Liver (tissue), 9 donors: ENCODE data around the gene CUEDC1. TPM values are rescaled to one million over a fixed set of nuclear protein-coding genes. Genes with fewer than 3 reads are reported as not detected.

Experiments used
- DNase-seq: peaks from one replicate; pipeline ENCODE4 v3.0.0-alpha.2; 2017; ENCODE audit warnings: low spot score
- H3K27ac ChIP-seq, 2 donors: one replicate each; pipeline ENCODE4 v1.7.0; 2013; ENCODE audit warnings: inconsistent platforms in 2 of 2, low read length in 2 of 2, control low read depth in 1 of 2, low read depth in 1 of 2, mild to moderate bottlenecking in 1 of 2
- H3K27me3 ChIP-seq, 4 donors: one replicate each; pipeline versions ENCODE4 v1.6.1 to v1.7.0; 2013; ENCODE audit warnings: low read length in 3 of 4, inconsistent platforms in 1 of 4, mild to moderate bottlenecking in 1 of 4, moderate library complexity in 1 of 4; ENCODE audit not compliant: control insufficient read depth in 4 of 4, insufficient read depth in 4 of 4
- H3K36me3 ChIP-seq, 4 donors: one replicate each; pipeline versions ENCODE4 v1.6.1 to v1.7.0; 2013; ENCODE audit warnings: low read length in 3 of 4, mild to moderate bottlenecking in 3 of 4, low read depth in 1 of 4, moderate library complexity in 1 of 4; ENCODE audit not compliant: control insufficient read depth in 4 of 4, insufficient read depth in 3 of 4
- H3K4me1 ChIP-seq, 4 donors: one replicate each; pipeline versions ENCODE4 v1.6.1 to v1.7.0; 2013; ENCODE audit warnings: low read length in 3 of 4, mild to moderate bottlenecking in 3 of 4, moderate library complexity in 1 of 4; ENCODE audit not compliant: control insufficient read depth in 4 of 4, insufficient read depth in 4 of 4
- H3K4me3 ChIP-seq, 3 donors: one replicate each; pipeline versions ENCODE4 v1.6.1 to v1.7.0; 2013; ENCODE audit warnings: low read length in 3 of 3, control low read depth in 1 of 3, low read depth in 1 of 3, mild to moderate bottlenecking in 1 of 3
- H3K9ac ChIP-seq, 2 donors: one replicate each; pipeline ENCODE4 v1.7.0; 2013; ENCODE audit warnings: low read length in 2 of 2, mild to moderate bottlenecking in 2 of 2, moderate library complexity in 2 of 2, control low read depth in 1 of 2, low read depth in 1 of 2
- H3K9me3 ChIP-seq, 4 donors: one replicate each; pipeline versions ENCODE4 v1.6.1 to v1.7.0; 2013; ENCODE audit warnings: low read length in 3 of 4; ENCODE audit not compliant: control insufficient read depth in 4 of 4
- EGR1 ChIP-seq, 2 donors: IDR thresholded peaks; 2 replicates each; pipeline ENCODE4 v1.6.1; 2016 to 2018; ENCODE audit warnings: antibody characterized with exemption in 2 of 2, low read depth in 2 of 2
- FOXA1 ChIP-seq: IDR thresholded peaks from 2 replicates; pipeline ENCODE4 v1.6.1; 2016; ENCODE audit warnings: antibody characterized with exemption
- FOXA2 ChIP-seq: IDR thresholded peaks from 2 replicates; pipeline ENCODE4 v1.6.1; 2016; ENCODE audit warnings: antibody characterized with exemption
- GABPA ChIP-seq, 2 donors: IDR thresholded peaks in 1 of 2; conservative IDR thresholded peaks in 1 of 2; 2 replicates each; pipeline ENCODE4 v1.6.1; 2016; ENCODE audit warnings: antibody characterized with exemption in 2 of 2, mild to moderate bottlenecking in 1 of 2, moderate library complexity in 1 of 2
- HNF4A ChIP-seq, 2 donors: conservative IDR thresholded peaks; 2 replicates each; pipeline ENCODE4 v1.6.1; 2016; ENCODE audit warnings: antibody characterized with exemption in 2 of 2, mild to moderate bottlenecking in 2 of 2
- HNF4G ChIP-seq: IDR thresholded peaks from 2 replicates; pipeline ENCODE4 v1.6.1; 2016; ENCODE audit warnings: antibody characterized with exemption
- JUND ChIP-seq, 2 donors: IDR thresholded peaks; 2 replicates each; pipeline ENCODE4 v1.6.1; 2016; ENCODE audit warnings: antibody characterized with exemption in 2 of 2
- NR2F2 ChIP-seq: IDR thresholded peaks from 2 replicates; pipeline ENCODE4 v1.6.1; 2016; ENCODE audit warnings: antibody characterized with exemption
- RAD21 ChIP-seq, 2 donors: IDR thresholded peaks; 2 replicates each; pipeline ENCODE4 v1.6.1; 2016; ENCODE audit warnings: antibody characterized with exemption in 2 of 2, mild to moderate bottlenecking in 2 of 2
- REST ChIP-seq: IDR thresholded peaks from 2 replicates; pipeline ENCODE4 v1.6.1; 2016; ENCODE audit warnings: antibody characterized with exemption, mild to moderate bottlenecking
- RXRA ChIP-seq, 2 donors: IDR thresholded peaks; 2 replicates each; pipeline ENCODE4 v1.6.1; 2017 to 2018; ENCODE audit warnings: antibody characterized with exemption in 2 of 2, mild to moderate bottlenecking in 1 of 2
- SP1 ChIP-seq: IDR thresholded peaks from 2 replicates; pipeline ENCODE4 v1.6.1; 2018; ENCODE audit warnings: antibody characterized with exemption, mild to moderate bottlenecking
- TAF1 ChIP-seq: conservative IDR thresholded peaks from 2 replicates; pipeline ENCODE4 v1.6.1; 2016; ENCODE audit warnings: antibody characterized with exemption, mild to moderate bottlenecking
- YY1 ChIP-seq: IDR thresholded peaks from 2 replicates; pipeline ENCODE4 v1.6.1; 2016; ENCODE audit warnings: antibody characterized with exemption, mild to moderate bottlenecking
- ZBTB33 ChIP-seq: IDR thresholded peaks from 2 replicates; pipeline ENCODE4 v1.6.1; 2016; ENCODE audit warnings: antibody characterized with exemption
- WGBS: extraction: QIAGEN DNeasy Blood & Tissue Kit; methylation state at CpG from one replicate; pipeline ENCODE4 v1.1.7; 2013; 5-methylcytosine and 5-hydroxymethylcytosine counted together
- polyA plus RNA-seq, 2 donors: library from polyadenylated mRNA; stranded (reverse) in 1 of 2; unstranded in 1 of 2; fragments of 200-250 nt in 1 of 2; fragments of >200 nt in 1 of 2; fragmentation: Nextera tagmentation in 1 of 2; extraction: Ambion mirVana in 1 of 2; gene quantifications; one replicate each; pipeline versions ENCODE4 v1.2.1 to v1.2.3, GENCODE V29; 2013 to 2015
- total RNA-seq, 2 donors: library from RNA; depleted of rRNA; stranded (reverse); fragments of >200 nt; gene quantifications; one replicate each; pipeline ENCODE4 v1.2.3, GENCODE V29; 2014
- TF ChIP-seq, protein P1 (sequence below): IDR thresholded peaks from 2 replicates; pipeline ENCODE4 v1.6.1; 2016; ENCODE audit warnings: antibody characterized with exemption
- TF ChIP-seq, protein P2 (sequence below): fragments of 150-350 bp; IDR thresholded peaks from 2 replicates; pipeline ENCODE4 v1.5.1; 2017; ENCODE audit warnings: improper control_type of control experiment, low read depth, low read length; ENCODE audit not compliant: missing input control
- TF ChIP-seq, protein P3 (sequence below): IDR thresholded peaks from 2 replicates; pipeline ENCODE4 v1.6.1; 2016; ENCODE audit warnings: antibody characterized with exemption
- donor health status: healthy.
- donor health status: healthy.
- donor health status: healthy.
- donor health status: healthy.
- donor health status: healthy.

The CUEDC1 gene
- total and polyA plus RNA-seq, 4 donors = 2.6 to 4.9 (median 3.4) TPM

- TF ChIP-seq, protein P1, sequence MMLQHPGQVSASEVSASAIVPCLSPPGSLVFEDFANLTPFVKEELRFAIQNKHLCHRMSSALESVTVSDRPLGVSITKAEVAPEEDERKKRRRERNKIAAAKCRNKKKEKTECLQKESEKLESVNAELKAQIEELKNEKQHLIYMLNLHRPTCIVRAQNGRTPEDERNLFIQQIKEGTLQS = no peak
- TF ChIP-seq, protein P2, sequence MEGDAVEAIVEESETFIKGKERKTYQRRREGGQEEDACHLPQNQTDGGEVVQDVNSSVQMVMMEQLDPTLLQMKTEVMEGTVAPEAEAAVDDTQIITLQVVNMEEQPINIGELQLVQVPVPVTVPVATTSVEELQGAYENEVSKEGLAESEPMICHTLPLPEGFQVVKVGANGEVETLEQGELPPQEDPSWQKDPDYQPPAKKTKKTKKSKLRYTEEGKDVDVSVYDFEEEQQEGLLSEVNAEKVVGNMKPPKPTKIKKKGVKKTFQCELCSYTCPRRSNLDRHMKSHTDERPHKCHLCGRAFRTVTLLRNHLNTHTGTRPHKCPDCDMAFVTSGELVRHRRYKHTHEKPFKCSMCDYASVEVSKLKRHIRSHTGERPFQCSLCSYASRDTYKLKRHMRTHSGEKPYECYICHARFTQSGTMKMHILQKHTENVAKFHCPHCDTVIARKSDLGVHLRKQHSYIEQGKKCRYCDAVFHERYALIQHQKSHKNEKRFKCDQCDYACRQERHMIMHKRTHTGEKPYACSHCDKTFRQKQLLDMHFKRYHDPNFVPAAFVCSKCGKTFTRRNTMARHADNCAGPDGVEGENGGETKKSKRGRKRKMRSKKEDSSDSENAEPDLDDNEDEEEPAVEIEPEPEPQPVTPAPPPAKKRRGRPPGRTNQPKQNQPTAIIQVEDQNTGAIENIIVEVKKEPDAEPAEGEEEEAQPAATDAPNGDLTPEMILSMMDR = no peak
- no peak for TF ChIP-seq HNF4A (conservative IDR thresholded peaks at IDR 0.05)
- TF ChIP-seq JUND (IDR thresholded peaks at IDR 0.05) = no peak
- no peak for TF ChIP-seq SP1
- TF ChIP-seq, protein P3, sequence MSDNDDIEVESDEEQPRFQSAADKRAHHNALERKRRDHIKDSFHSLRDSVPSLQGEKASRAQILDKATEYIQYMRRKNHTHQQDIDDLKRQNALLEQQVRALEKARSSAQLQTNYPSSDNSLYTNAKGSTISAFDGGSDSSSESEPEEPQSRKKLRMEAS = no peak
- TF ChIP-seq EGR1 (IDR thresholded peaks at IDR 0.05; ENCODE audit: low read depth in 2 of 2) = no peak
- no peak for TF ChIP-seq RAD21 (IDR thresholded peaks at IDR 0.05)
- no peak for TF ChIP-seq ZBTB33
- TF ChIP-seq TAF1 = no peak
- no peak for TF ChIP-seq REST
- TF ChIP-seq GABPA (IDR thresholded peaks at IDR 0.05 in 1 of 2, conservative IDR thresholded peaks at IDR 0.05 in 1 of 2) = no peak
- no peak for TF ChIP-seq YY1
- TF ChIP-seq FOXA2 = no peak
- no peak for TF ChIP-seq RXRA (IDR thresholded peaks at IDR 0.05)
- no peak for TF ChIP-seq NR2F2
- TF ChIP-seq HNF4G = no peak
- TF ChIP-seq FOXA1 = no peak
- Histone ChIP-seq H3K9me3 (no peaks in the 10 kb centered on the region), H3K36me3 (peaks cover 0 to 5% (median 2%) of the 10 kb centered on the region in 4 donors), H3K27me3 (no peaks in the 10 kb centered on the region), H3K4me1 (peaks cover under 1 to 3% (median 2%) of the 10 kb centered on the region in 4 donors), H3K4me3 (no peak overlapping the region), H3K27ac (no peak overlapping the region), H3K9ac (no peak overlapping the region)
- no peak for DNase-seq
- WGBS = 95% methylated on average over 10 of the region's 10 CpGs
Measured at GRCh38 chr17:57867126-57867525, 88.1 kb downstream of the CUEDC1 start.
